ENCODE data around the gene ZFPL1. TPM values are rescaled to one million over a fixed set of nuclear protein-coding genes. Genes with fewer than 3 reads are reported as not detected.

The ZFPL1 gene
- total RNA-seq, 1 experiment from 2014 or later = 17.6 TPM

GRCh38 chr11:65071907-65072630, 12.0 kb upstream of the ZFPL1 start:
- no peak overlapping the region for H3K27ac ChIP-seq
- no peak for DNase-seq
- H3K36me3 ChIP-seq = peaks cover 6% of the 10 kb centered on the region; the same call in 1 of the 2 replicates
- no peaks in the 10 kb centered on the region for H3K4me1 ChIP-seq
- H3K9me3 ChIP-seq (replicated peaks) = no peaks in the 10 kb centered on the region
- no peak overlapping the region for H3K4me3 ChIP-seq
- H3K27me3 ChIP-seq = peaks cover 10% of the 10 kb centered on the region; the same call in 1 of the 2 replicates

DNA sequence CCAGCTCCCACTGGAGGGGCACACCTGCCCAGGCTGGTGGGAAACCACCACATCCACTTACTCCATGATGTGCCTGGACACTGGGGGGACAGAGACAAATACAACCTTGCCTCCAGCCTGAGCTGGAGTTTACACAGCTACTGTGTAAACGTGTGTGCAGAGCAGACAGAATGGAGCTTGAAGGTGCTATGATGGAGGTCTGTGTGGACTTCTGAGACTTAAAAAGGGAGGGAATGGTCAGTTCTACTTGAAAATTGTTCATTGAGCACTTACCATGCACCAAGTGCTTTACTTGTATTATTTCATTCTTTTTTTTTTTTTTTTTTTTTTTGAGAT, 11.4 kb upstream of the ZFPL1 start:
- no peak for DNase-seq
- Histone ChIP-seq H3K27ac (no peak overlapping the region), H3K4me1 (no peaks in the 10 kb centered on the region)

DNA sequence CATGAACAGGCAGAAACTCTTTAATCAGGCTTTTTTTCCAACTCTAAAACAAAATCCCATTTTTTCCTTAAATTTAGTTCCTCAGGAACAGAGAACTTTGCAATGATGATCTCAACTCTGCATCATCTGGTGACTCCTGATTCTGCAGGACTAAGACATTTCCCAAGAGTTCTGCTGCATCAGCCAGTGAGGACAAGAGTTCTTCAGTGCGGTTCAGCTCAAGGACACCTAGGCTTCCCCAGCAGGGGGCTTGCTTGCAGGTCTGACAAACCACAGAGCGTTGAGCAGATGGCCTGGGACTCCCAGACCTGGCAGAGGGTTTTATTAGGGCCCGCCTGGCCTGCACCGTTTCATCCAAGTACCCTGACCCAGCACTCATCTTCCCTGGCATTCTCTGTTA, 6.6 kb upstream of the ZFPL1 start:
- Histone ChIP-seq H3K4me3 (no peak overlapping the region), H3K27ac (no peak overlapping the region), H3K27me3 (no peaks in the 10 kb centered on the region), H3K9me3 (replicated peaks) (no peaks in the 10 kb centered on the region), H3K36me3 (peaks cover 48% of the 10 kb centered on the region), H3K4me1 (no peaks in the 10 kb centered on the region; the same call in 1 of the 2 replicates)
- DNase-seq = no peak

More for the DNA sequence above, 11.4 kb upstream of the ZFPL1 start:
- no peak overlapping the region for H3K4me3 ChIP-seq
- peaks cover 5% of the 10 kb centered on the region; the same call in 1 of the 2 replicates for H3K27me3 ChIP-seq
- no peaks in the 10 kb centered on the region for H3K9me3 ChIP-seq (replicated peaks)
- H3K36me3 ChIP-seq = peaks cover 11% of the 10 kb centered on the region; the same call in 1 of the 2 replicates

DNA sequence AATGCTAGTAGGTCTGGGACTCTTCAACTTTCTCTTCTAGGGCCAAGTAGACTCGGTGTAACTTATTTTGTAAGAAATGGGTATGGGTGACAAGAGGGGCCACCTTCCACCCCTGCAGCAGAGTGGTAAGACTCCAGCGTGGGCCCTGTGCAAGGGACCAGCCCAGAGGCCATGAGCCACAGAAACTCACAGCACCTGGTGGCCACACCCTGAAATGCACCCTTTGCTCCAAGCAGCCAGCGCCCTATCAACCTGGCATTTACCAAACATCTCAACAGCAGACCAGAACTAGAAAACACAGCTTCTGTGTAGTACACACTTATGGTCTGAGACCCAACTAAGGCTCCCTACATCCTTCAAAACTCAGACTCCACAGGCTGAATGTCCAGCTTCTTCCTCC, 5.9 kb upstream of the ZFPL1 start:
- Histone ChIP-seq H3K27me3 (no peaks in the 10 kb centered on the region), H3K4me1 (peaks cover 5% of the 10 kb centered on the region), H3K36me3 (peaks cover 53% of the 10 kb centered on the region), H3K4me3 (no peak overlapping the region), H3K27ac (no peak overlapping the region), H3K9me3 (replicated peaks) (no peaks in the 10 kb centered on the region)
- peak; percentile 23 to 54 for DNase-seq

DNA sequence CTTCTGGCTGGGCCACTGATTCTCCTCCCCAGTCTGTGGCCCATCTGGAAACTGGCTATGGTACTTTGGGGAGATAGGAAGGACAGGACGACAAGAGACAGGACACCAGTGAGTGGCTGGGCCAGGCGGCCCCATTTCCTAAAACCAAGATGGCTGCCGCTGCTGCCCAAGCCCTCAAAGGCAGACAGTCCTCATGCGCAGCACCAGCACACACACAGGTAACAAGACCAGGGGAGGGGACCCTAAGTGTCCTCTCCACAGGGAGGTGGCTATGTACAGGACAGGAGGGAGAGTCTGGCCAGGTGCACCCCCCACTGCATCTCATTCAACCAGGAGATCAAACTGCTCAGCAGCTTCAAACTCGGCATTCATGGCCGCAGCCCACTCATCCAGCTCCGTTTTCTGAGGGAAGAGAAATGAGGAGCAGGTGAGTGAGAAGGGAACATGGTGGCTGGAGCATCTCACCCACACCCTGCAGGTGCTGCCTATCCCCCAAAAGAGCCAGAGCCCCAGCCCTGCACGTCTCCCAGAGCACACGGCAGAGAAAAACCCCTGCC, 5.2 kb upstream of the ZFPL1 start:
- no peak for DNase-seq
- Histone ChIP-seq H3K36me3 (peaks cover 53% of the 10 kb centered on the region), H3K4me3 (no peak overlapping the region), H3K9me3 (replicated peaks) (no peaks in the 10 kb centered on the region), H3K27me3 (no peaks in the 10 kb centered on the region), H3K27ac (no peak overlapping the region), H3K4me1 (peaks cover 5% of the 10 kb centered on the region)

- no peaks in the 10 kb centered on the region for H3K27me3 ChIP-seq
- peak overlapping the region; percentile 84 for H3K4me3 ChIP-seq
- H3K4me1 ChIP-seq = peaks cover 5% of the 10 kb centered on the region
- no peaks in the 10 kb centered on the region for H3K9me3 ChIP-seq (replicated peaks)
- DNase-seq = no peak
- peak overlapping the region; percentile 83 for H3K27ac ChIP-seq
- H3K36me3 ChIP-seq = peaks cover 36% of the 10 kb centered on the region
Observed at GRCh38 chr11:65083134-65083833, 738 bp upstream of the ZFPL1 start.

- Histone ChIP-seq H3K4me3 (peak overlapping the region; percentile 84), H3K36me3 (peaks cover 22% of the 10 kb centered on the region), H3K4me1 (peaks cover 5% of the 10 kb centered on the region), H3K27me3 (no peaks in the 10 kb centered on the region), H3K9me3 (replicated peaks) (no peaks in the 10 kb centered on the region), H3K27ac (peak overlapping the region; percentile 83)
- DNase-seq = no peak
Observed at GRCh38 chr11:65084598-65085375, 765 bp downstream of the ZFPL1 start.

DNA sequence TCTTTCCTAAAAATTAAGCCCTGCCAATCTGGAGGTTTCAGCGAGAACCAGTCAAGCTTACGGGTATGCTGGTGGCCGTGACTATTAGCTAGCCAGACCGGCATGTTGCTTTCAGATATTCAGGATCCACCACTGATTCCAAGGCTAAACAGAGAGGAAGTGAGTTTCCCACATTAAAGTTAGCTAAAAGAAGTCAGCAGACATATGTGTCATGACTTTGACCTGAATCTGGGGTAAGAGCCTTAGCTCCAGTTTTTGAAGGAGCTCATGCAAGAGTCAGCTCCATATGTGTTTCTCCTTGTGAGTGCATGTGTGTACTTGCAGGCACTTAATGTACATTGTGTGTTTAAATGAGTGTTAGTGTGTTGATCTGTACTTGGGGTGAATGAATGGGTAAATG, 1.4 kb downstream of the ZFPL1 start:
- Histone ChIP-seq H3K27ac (no peak overlapping the region), H3K4me3 (no peak overlapping the region), H3K4me1 (peaks cover 5% of the 10 kb centered on the region), H3K36me3 (peaks cover 18% of the 10 kb centered on the region), H3K9me3 (replicated peaks) (no peaks in the 10 kb centered on the region), H3K27me3 (no peaks in the 10 kb centered on the region)
- no peak for DNase-seq

GRCh38 chr11:65086809-65087208, 2.8 kb downstream of the ZFPL1 start:
- H3K9me3 ChIP-seq (replicated peaks) = no peaks in the 10 kb centered on the region
- H3K27me3 ChIP-seq = no peaks in the 10 kb centered on the region
- peaks cover 5% of the 10 kb centered on the region for H3K4me1 ChIP-seq
- no peak for DNase-seq
- H3K4me3 ChIP-seq = no peak overlapping the region
- H3K27ac ChIP-seq = no peak overlapping the region
- H3K36me3 ChIP-seq = peaks cover 8% of the 10 kb centered on the region; the same call in 1 of the 2 replicates

DNA sequence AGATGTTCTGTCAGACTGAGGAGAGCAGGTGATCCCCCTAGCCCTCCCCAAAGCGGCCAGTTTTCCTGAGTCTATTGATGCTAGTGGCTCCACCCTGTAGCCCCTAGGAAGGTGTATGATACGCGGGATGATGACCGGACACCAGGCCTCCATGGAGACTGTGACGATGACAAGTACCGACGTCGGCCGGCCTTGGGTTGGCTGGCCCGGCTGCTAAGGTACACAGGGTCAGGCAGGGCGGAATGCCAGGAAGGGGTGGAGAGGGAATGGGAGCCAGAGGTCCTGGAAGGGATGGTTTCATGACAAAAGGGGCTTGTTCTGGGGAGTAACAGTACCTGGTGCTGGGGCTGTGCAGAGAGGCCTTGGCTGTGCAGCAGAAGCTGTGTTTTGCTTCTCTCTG, 3.2 kb downstream of the ZFPL1 start:
- H3K9me3 ChIP-seq (replicated peaks) = no peaks in the 10 kb centered on the region
- H3K4me1 ChIP-seq = peaks cover 5% of the 10 kb centered on the region
- no peak overlapping the region for H3K4me3 ChIP-seq
- H3K27me3 ChIP-seq = no peaks in the 10 kb centered on the region
- H3K36me3 ChIP-seq = peaks cover 6% of the 10 kb centered on the region; the same call in 1 of the 2 replicates
- no peak for DNase-seq
- no peak overlapping the region for H3K27ac ChIP-seq

- no peak for DNase-seq
- Histone ChIP-seq H3K27ac (no peak overlapping the region), H3K4me3 (no peak overlapping the region), H3K36me3 (peaks cover 1% of the 10 kb centered on the region; the same call in 1 of the 2 replicates), H3K4me1 (peaks cover 1% of the 10 kb centered on the region), H3K9me3 (replicated peaks) (no peaks in the 10 kb centered on the region), H3K27me3 (no peaks in the 10 kb centered on the region)
Observed at GRCh38 chr11:65087827-65088226, 3.8 kb downstream of the ZFPL1 start.

- Histone ChIP-seq H3K9me3 (replicated peaks) (no peaks in the 10 kb centered on the region), H3K4me3 (no peak overlapping the region), H3K4me1 (no peaks in the 10 kb centered on the region), H3K36me3 (no peaks in the 10 kb centered on the region), H3K27ac (no peak overlapping the region), H3K27me3 (no peaks in the 10 kb centered on the region)
- DNase-seq = no peak
Observed at GRCh38 chr11:65089621-65090020, 5.6 kb downstream of the ZFPL1 start.

DNA sequence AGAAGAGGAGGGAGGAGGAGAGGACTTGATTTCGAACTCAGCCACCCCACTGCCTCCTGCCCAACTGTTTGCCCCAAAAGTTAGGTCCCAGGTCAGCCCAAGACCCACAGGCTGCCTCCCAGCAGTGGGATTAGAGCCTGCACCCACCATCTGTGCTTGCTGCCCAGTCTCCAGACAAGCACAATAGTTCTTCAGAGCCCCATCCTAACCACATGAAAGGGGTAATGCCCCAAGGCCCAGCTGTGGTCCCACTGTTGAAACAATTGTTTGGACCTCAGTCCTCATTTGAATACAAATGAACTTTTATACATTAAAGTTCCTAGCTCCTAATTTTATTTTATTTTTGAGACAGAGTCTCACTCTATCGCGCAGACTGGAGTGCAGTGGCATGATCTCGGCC, 6.6 kb downstream of the ZFPL1 start:
- no peak overlapping the region for H3K27ac ChIP-seq
- no peak for DNase-seq
- H3K9me3 ChIP-seq (replicated peaks) = no peaks in the 10 kb centered on the region
- H3K4me3 ChIP-seq = no peak overlapping the region
- 0 out of 2 replicates have a peak, but pooled peaks cover under 1% of the 10 kb centered on the region for H3K4me1 ChIP-seq
- no peaks in the 10 kb centered on the region for H3K27me3 ChIP-seq
- no peaks in the 10 kb centered on the region for H3K36me3 ChIP-seq

DNA sequence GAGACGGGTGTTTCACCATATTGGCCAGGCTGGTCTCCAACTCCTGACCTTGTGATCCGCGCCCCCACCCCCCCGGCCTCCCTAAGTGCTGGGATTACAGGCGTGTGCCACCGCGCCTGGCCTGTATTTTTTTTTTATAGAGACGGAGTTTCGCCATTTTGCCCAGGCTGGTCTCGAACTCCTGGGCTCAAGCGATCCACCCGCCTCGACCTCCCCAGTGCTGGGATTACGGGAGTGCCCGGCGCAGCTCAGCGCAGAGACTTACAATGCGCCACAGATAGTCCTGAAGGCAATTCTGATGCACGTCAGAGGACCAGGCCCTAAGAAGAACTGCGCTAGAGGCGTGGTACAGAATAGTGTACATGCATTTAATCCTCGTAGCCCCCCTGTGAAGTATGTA, 11.4 kb downstream of the ZFPL1 start:
- H3K4me1 ChIP-seq = peaks cover 2% of the 10 kb centered on the region; the same call in 1 of the 2 replicates
- H3K36me3 ChIP-seq = no peaks in the 10 kb centered on the region
- peak overlapping the region; percentile 99 for H3K4me3 ChIP-seq
- H3K27me3 ChIP-seq = no peaks in the 10 kb centered on the region
- peak overlapping the region; percentile 80 for H3K27ac ChIP-seq
- H3K9me3 ChIP-seq (replicated peaks) = no peaks in the 10 kb centered on the region
- DNase-seq = no peak

Data from SJCRH30 (cell line).